NCI-H146 (cell line): ENCODE results near the gene PSD.

ENCODE experiments used
- DNase-seq: peaks from one replicate; lab custom pipeline; 2025; lab: John Stamatoyannopoulos, UW

PSD gene

DNA sequence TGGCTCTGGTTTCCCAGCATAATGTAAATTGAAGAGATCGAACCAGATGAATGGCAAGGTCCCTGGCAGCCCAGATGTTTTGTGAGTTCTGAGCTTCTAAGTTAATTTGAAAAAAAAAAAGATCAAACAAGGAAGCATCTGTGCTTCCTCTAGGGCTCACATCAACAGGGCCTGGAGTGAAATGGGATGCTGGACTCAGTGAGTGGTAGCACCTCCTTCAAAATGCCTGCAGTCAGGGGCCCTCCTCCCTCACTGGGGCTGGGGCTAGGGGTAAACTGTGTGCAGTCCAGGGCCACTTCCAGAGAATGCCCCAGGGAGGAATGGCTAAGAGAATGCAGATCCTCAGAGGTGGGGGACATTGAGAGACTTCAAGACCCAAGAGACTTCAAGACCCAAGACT is 19.8 kb upstream of the PSD start:
- no peak for DNase-seq

DNA sequence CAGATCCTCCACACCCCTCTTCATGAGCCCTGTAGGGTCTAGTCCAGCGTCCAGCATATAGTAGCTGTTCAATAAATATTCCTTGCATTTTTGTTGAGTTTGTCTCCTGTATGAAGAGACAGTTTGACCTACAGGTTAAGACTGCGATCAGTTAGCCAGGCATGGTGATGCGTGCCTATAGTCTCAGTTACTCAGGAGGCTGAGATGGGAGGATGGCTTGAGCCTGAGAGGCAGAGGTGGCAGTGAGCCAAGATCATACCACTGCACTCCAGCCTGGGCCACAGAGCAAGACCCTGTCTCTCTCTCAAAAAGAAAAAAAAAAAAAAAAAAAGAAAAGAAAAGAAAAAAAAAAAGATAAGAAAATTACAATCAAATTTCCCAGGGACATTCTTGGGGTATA is 18.9 kb upstream of the PSD start:
- no peak for DNase-seq

DNA sequence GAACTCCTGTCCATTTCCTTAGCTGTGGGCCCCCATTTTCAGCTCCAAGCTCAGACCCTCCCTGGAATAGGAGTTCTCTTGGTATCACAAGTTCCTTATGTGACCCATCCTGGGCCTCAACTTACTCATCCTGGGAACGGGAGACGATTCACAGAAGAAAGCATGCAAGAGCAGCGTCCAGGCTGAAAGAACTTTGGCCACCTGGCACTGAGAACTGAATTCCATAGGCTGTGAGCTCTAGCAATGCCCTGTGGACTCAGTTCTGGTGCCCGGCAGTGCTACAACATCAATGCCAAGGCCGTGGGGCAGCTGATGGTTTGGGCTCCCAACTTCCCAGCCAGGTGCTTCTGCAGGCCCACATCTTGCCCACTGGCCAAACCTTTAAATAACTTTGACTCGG is 17.7 kb upstream of the PSD start:
- no peak for DNase-seq

DNA sequence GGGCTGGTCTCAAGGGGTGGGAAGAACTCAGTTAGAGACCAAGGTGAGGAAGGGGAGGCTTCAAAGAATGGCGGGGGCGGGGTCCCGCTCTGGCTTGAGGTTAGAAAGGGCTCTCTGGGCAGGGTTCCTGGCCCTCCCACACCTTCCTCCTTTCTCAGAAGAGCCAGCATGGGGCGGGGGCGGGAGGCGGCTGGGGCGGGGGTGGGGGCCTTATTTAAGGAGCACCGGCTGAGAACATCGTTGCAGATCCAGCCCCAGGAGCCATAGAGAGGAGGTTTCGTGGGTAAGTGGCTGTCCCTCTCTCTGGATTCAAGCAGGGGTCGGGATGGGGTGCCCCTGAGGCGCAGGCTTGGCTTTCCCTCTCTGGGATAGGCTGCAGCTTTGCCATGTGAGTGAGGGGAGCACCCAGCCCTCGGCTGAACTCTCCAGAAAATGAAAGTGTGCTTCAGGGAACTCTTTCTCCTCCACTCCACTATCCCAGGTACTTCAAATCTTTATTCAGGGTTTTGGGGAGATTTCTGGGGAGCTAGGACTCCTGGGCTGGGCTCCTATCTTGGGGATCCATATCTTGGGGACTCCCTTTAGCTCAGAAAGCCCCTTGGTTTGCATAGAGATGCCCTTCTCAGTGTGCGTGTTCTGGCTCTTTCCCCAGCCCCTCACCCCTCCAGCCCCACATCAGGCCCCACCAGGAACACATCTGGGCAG is 17.1 kb upstream of the PSD start:
- no peak for DNase-seq

DNA sequence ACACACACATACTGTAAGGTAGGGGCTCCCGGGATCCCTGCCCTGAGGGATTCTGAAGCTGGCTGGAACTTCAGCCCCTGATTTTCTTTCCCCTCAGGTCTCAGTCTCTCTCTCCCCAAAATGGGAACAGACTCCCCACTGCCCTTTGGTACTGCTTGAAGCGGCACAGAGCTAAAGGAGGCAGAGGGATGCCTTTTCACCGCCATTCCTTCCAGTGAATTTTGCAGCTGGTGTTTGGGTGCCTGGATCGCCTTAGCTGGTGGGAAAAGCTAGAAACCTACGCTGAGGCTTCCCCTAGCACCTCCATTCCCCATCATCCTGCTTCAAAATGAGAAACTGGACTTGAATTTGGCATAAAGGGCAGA is 16.5 kb upstream of the PSD start:
- no peak for DNase-seq

DNA sequence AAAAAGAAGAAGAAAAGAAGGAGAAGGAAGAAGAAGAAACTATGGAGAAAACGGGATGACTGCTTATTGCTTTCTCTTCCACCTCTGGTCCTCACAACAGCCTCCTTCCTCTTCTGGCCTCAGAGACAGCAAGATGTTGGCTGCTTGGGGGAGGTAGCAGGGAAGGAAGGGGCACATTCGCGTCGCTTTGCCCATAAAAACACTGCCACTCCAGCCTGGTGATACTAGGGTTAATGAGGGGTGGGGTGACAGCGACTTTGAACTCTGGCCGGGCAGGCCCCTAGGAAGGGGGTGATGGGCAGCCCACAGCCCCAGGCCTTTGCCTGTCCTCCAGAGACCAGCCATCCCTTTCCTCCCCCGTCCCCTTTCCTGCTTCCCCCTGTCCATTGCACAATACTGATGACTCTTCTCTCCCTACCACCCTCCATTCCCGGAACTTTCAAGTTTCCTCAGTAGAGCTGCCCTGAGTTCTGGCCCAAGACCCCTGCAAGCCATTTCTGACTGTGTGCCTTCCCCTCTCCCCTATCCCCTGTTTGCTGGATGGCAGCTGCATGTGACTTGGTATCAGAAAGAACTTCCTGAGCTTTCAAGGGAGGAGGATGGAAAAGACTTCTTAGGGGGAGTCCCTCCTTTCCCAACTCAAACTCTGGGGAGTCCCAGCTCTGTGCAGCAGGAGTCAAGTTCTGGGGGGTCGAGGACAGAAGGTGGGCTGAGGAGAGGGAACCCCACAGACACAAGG is 16.0 kb upstream of the PSD start:
- DNase-seq, result no peak

DNA sequence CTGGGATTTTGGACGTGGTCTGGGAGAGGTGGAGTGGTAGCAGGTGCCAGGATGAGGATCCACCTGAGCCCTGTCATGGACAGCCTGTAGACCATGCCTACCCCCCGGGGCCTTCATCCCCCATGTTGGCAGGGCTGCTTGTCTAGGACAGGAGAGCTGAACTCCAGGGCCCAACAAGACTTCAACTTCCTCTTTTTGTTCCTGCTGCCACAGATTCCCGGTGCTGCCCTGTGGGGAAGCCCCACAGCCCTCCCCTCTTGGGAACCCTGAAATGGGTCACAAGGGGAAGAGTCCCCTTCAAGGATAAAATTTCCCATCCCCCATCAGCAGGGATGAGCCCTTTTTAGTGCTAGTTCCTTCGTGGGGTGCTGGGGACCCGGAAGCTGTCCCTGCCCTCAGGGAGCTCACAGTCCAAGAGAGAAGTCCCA is 15.0 kb upstream of the PSD start:
- DNase-seq, result no peak

DNA sequence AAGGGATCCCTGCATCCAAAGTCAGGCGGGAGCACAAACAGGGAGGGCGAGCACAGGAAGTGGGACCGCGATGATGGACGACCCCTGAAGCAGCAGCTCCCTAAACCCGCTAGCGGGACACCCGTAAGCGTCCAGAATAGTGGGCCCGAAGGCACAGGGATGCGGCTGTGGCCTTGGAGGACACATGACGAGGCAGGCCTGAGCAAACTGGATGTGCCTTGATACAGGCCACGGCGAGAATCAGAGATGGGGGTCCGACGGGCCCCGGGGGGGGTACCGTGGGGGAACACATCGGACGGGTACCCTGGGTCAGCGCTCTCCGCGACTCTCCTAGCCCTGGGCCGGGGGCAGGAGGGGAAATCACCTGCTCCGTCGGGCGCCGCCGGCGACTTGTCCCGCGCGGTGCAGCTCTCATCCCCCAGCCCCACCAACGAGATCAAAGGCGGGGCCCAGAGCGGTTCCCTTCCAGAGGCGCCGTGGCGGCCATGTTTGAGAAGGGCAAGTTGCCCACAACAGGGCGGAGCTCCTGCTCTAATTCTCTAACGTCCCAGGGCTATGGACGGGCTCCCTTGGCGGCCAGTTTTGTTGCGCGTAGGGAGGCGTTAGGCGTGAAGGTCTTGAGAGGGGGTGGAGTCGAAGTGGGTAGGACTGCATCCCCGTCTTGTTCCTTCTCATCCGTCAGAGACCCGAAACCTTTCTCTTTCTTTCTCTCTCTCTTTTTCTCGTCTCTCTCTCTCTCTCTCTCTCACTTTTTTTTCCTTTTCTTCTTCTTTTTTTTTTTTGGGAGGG is 13.8 kb upstream of the PSD start, which contains the start of gene CUEDC2:
TSS of gene CUEDC2 (minus strand) at position 413 of the 789 bp plus-strand sequence. CDS start 7,386 bp downstream, outside the sequence.
- peak; percentile 98 for DNase-seq

DNA sequence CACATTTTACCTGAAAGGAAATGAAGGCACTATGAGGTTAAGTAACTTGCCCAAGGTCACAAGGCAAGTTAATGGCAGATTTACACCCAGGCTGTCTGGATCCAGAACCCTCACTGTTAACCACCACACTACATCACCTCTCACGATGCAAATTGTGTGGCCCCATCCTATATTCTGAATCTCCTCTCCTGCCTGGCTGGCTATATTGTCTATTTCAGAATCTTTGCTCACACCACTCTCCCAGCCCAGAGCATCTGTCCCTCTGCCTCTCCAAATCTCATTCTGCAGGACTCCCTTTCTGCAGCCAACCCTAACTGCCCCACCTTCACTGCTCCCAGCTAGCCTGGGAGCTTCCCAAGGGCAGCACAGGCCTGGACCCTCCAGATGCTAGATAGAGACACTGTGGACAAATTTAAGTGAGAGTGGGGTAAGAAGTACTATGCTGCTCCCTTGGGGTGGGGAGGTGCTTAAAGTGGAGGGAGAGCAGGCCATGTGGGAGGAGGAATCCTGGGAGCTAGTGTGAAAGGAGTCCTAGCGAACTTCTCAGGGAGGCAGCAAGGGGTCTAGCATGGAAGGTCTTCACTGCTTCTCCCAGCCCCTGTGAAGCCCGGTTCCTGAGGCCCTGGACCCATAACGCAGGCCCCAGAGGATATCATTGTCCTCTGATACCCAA is 13.0 kb upstream of the PSD start:
- peak; percentile 45 for DNase-seq

DNA sequence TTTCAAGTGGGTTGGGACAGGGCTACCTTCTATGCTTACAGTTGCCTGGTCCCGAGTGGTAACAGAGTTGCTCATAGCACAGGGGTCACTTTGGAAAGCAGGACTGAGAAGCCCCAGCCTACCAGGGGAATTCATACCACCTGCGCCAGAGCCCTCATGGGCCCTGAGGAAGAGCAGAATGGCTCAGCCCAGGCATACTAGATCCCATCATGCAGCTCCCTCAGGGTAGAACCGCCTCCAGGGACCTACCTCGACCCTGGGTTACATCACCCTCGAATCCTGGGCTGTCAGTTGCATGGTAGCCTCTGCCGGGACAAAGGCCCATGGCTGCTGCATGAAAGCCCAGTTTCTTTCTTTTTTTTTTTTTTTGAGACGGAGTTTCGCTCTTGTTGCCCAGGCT is 10.9 kb upstream of the PSD start:
- no peak for DNase-seq

DNA sequence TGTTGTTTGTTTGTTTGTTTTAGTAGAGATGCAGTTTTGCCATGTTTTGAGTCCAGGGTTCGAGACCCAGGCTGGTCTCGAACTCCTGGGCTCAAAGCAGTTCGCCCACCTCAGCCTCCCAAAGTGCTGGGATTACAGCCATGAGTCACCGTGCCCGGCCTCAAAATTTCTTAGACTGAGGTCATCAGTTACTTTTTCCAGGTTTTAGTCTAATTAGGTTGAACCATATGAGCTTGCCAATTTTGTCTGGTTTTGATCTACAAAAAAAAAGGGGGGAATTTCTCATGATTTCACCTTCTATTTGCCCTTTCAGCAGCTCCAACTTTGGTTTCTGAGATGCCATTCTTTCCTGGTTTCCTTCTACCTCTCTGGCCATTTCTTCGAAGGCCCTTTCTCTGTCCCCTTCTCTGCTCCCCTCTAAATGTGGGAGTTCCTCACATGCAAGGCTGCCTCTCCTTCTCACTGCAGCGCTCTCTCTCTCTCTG is 8.3 kb upstream of the PSD start:
- no peak for DNase-seq

DNA sequence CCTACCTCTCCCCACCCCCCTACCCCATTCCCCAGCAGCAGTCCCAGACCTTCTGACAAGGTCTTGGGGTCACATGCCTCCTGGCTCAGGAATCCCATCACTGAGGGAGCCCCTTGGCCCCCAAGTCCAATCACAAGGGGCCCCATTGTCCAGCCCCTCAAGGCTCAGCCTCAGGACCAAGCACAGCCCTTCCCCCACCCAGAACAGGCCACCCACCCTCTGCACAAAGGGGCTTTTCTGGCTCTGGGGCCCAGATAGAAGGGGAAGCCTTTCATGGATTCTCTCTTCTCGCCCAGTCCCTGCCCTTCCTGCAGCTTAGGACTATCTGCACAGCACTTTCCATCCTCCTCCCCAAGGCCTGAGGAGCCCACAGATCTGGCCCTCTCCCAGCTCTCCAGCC is 6.9 kb upstream of the PSD start:
- no peak for DNase-seq

DNA sequence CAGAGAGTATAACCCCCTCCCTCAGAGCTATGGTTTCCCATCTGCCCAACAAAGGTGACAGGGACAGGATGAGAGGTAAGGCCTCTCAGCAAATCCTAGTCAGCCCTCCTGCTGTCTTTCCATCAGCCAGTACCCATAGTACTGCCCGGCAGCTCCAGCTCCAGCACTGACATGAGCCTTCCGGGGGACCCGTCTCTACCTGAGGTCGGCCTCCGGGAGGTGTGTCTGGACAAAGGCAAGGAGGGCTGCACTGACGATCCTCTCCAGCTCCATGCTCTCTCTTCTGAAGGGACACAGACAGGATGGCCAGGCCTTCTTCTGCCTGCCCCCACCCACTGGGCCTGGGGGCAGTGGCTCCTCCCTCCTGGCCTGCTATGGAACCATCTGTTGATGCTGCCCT is 6.3 kb upstream of the PSD start:
- no peak for DNase-seq

DNA sequence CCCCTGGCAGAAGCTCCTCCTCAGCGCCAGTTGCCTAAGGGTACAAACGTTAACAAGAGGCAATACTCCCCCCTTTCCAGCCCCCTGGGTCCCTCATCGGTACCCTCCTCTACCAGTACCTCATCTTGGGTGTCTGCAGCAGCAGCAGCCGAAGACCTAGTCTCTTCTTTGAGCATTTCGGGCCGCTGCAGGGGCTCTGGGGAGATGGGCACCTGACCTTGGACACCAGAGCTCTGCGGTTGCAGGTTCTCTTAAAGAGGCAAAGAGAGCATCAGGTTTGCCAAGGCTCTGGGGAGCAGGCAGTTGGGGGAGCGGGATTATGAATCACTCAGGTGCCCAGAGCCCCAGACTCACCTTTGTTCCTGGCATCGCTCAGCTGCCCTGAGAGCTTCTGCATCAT is 5.6 kb upstream of the PSD start:
- no peak for DNase-seq

DNA sequence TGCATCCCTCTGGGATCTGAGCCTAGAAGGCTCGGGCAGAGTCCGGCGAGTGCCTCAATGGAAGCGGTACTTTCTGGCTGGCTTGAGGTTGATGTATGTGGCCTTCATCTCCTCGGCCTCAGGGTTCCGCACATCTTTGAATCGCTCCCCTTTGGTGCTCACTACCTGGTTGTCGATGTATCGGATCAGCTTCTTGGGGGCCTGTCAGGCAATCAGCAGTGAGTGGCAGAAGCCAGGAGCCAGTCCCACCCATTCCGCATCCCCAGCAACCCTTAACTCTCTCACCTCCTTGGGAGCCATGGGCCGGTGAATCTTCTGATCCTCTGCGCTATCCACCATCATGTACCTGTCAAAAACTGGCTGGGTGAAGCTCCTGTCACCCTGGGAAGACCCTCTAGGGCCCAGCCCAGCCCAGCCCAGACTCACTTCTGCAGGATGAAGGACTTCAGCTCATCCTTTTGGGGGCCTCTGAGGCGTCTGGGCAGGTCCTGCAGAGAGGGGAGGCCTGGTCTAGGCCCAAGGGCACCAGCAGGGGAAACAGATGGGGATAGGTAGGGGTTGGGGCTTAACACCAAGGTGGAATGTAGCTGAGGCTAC is 4.9 kb upstream of the PSD start:
- no peak for DNase-seq

DNA sequence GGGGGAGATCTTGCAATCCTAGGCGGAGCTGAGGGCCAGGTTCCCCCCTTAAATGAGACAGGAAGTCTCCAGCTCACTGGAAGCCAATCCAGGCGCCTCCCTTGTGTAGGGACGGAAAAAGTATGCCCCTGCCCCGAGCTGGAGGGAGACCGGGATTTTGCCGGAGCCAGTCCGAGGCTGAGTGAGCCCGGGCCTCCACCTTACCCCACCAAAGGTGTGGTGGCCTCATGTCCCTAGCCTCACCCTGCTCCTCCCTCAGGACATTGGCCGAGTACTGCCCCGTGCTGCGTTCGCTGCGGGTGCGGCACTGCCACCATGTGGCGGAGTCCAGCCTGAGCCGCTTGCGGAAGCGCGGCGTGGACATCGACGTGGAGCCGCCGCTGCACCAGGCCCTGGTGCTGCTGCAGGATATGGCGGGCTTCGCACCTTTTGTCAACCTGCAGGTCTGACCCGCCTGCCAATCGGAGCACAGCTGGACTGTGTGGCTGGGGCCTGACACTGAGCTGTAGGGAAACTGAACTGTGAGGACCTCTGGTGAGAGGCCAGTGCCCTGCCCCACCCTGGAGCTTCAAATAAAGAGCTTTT is 4.1 kb upstream of the PSD start:
- DNase-seq, result no peak

DNA sequence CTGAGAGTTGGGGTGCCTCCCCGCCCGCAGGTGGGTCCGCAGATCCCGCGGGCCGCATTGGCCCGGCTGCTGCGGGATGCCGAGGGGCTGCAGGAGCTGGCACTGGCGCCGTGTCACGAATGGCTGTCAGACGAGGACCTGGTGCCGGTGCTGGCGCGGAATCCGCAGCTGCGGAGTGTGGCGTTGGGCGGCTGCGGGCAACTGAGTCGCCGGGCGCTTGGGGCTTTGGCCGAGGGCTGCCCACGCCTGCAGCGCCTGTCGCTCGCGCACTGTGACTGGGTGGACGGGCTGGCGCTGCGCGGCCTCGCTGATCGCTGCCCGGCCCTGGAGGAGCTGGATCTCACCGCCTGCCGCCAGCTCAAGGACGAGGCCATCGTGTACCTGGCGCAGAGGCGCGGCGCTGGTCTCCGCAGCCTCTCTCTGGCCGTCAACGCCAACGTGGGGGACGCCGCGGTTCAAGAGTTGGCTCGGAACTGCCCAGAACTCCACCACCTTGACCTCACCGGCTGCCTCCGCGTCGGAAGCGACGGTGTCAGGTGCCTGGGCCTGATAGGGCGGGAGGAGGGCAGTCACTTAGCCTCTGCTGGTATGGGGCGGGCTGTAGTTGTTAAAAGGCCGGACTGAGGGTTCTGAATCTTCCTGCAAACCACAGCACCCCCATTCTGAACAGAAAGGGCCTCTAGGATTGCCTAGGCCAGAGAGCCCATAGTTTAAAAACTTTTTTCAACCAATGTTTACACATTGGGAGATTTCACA is 3.4 kb upstream of the PSD start:
- peak; percentile 28 for DNase-seq

DNA sequence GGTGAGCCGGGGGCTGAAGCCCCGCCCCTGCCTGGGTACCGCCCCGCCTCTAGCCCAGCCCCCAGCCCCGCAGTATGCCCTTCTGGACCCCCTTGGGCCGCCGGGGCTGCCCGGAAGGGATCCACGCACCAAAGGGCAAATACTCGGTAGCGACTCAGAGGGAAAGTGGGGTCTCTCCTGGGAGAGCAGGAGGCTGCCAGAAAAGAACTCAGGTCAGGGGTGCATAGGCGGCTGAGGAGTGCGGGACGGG is 2.8 kb upstream of the PSD start:
- DNase-seq, result no peak

DNA sequence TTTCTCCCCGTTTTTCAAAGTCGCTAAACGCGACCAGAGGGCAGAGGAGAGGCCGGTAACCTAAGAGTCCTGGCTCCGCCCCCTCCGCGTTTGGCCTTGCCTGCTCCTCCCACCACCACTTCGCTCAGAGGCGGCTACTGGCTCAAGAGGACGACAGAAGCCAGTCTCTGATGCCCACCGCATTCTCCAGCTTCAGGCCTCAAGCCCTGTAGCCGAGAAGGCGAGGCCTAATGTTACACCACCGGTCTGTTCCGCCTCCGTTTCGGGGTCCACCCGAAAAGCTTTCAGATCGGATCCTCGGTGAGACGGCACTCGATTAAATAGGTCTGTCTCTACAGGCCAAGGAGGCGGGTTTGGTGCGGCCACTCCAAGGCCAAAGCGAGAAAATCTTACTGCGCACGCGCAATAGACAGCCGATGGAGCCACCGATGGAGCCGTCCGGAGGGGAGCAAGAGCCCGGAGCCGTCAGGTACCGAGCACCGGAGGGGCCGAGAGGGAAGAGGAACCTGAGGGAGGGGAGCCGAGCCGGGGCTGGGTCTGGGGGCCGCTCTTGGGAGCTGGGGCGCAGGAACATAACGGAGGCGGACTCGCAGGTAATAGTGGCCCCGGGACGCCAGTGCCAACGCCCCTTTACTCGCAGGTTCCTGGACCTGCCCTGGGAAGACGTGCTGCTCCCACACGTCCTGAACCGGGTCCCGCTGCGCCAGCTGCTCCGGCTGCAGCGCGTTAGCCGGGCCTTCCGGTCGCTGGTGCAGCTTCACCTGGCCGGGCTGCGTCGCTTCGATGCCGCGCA is 2.3 kb upstream of the PSD start, which contains the start of gene FBXL15:
TSS of gene FBXL15 (plus strand) at position 123 of the 793 bp plus-strand sequence. CDS start at position 417, 294 bp downstream.
- DNase-seq, result peak; percentile 96

DNA sequence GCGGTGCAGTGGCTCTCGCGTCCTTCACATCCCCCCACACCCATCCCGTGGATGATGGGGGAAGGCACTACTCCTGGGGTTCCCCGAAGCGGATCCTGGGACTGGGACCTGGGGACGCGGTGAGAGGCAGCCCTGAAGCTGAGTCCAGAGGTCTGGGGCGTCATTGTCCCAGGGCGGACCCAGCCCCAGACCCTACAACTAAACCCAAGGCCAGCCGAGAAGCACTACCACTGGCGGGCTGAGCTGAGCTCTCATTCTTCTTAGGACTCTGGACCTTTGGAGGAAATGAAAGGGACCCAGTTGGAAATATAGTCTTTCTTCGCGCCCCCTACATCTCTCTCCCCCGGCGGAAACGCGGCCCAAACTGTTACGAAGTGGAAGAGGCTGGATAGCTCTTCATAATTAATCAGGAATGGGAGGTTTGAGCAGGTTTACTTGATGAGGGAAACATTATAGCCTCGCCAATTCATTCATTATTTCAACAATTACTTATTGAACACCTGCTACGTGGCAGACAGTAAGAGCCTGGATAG is 1.7 kb upstream of the PSD start:
- DNase-seq, result no peak
